Loucy (cell line): ENCODE measurements around the gene BCLAF1.

Source experiments
- H2AFZ ChIP-seq: fragments of 200-600 bp; sonication (generic); 2 replicates; pipeline ENCODE4 v1.6.0; 2016; ENCODE audit warnings: antibody characterized with exemption, mild to moderate bottlenecking, low read length, moderate library complexity
- H3F3A ChIP-seq: fragments of 200-600 bp; 2 replicates; pipeline ENCODE4 v1.6.0; 2016; ENCODE audit warnings: antibody characterized with exemption, low read depth, mild to moderate bottlenecking
- H3K27me3 ChIP-seq: fragments of 200-600 bp; sonication (generic); 2 replicates; pipeline ENCODE4 v1.6.1; 2014; ENCODE audit warnings: low read length, mild to moderate bottlenecking; ENCODE audit not compliant: insufficient read depth, poor library complexity, severe bottlenecking
- H3K36me3 ChIP-seq: fragments of 200-600 bp; sonication (generic); 2 replicates; pipeline ENCODE4 v1.6.1; 2016; ENCODE audit warnings: low read length; ENCODE audit not compliant: insufficient read depth
- H3K4me1 ChIP-seq: fragments of 200-600 bp; sonication (generic); 2 replicates; pipeline ENCODE4 v1.5.1; 2014; ENCODE audit warnings: low read length, mild to moderate bottlenecking; ENCODE audit not compliant: insufficient read depth, poor library complexity, severe bottlenecking
- H3K4me2 ChIP-seq: fragments of 200-600 bp; sonication (generic); 2 replicates; pipeline ENCODE4 v1.6.0; 2014; ENCODE audit warnings: antibody characterized with exemption, low read length, low read depth, mild to moderate bottlenecking; ENCODE audit not compliant: poor library complexity, severe bottlenecking
- H3K4me3 ChIP-seq: fragments of 200-600 bp; sonication (generic); 2 replicates; pipeline ENCODE4 v1.5.1; 2014; ENCODE audit warnings: low read length, mild to moderate bottlenecking, mixed read lengths; ENCODE audit not compliant: poor library complexity, severe bottlenecking
- H3K79me2 ChIP-seq: fragments of 200-600 bp; sonication (generic); 2 replicates; pipeline ENCODE4 v1.6.1; 2014; ENCODE audit warnings: low read length; ENCODE audit not compliant: insufficient read depth
- H3K9ac ChIP-seq: fragments of 200-600 bp; sonication (generic); 2 replicates; pipeline ENCODE4 v1.6.0; 2014; ENCODE audit warnings: mild to moderate bottlenecking, low read depth, low read length, moderate library complexity; ENCODE audit not compliant: poor library complexity, severe bottlenecking
- H3K9me2 ChIP-seq: fragments of 200-600 bp; sonication (generic); replicated peaks from 2 replicates; pipeline ENCODE4 v1.6.1; 2016; ENCODE audit warnings: low read depth, low read length, mixed read lengths
- H3K9me3 ChIP-seq: fragments of 200-600 bp; sonication (generic); 2 replicates; pipeline ENCODE4 v1.6.1; 2014; ENCODE audit warnings: mild to moderate bottlenecking, antibody characterized with exemption, low read length, low read depth; ENCODE audit not compliant: insufficient read depth
- H4K20me1 ChIP-seq: fragments of 200-600 bp; sonication (generic); 2 replicates; pipeline ENCODE4 v1.6.0; 2014; ENCODE audit warnings: antibody characterized with exemption, low read length, mild to moderate bottlenecking; ENCODE audit not compliant: insufficient read depth, poor library complexity, severe bottlenecking
- EZH2phosphoT487 ChIP-seq: fragments of 200-600 bp; IDR thresholded peaks from 2 replicates; pipeline ENCODE4 v1.6.1; 2018; ENCODE audit warnings: antibody characterized with exemption, mild to moderate bottlenecking, moderate library complexity, borderline replicate concordance
- TF ChIP-seq, protein P1 (sequence below): fragments of 200-600 bp; sonication (generic); conservative IDR thresholded peaks from 2 replicates; pipeline ENCODE4 v1.5.1; 2014; ENCODE audit warnings: mild to moderate bottlenecking, antibody characterized with exemption, low read length

BCLAF1 gene

DNA sequence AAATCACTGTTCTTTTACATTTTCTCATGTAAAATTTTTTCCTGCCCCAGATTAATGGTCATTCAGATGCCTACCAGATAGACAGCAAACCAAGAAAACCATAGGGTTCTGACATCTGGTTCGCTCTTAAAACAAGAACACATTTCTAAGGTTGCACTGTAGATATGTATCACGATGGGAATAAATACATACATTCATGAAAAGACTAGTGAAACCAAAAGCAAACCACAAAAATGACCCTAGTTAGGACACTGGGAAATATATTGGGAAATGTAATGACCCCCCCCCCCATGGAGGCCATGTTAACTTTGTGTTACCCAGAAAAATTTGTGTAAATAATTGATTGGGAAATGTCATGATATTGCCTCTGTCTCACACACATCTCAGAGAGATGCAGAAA is 77.0 kb downstream of the BCLAF1 start:
- Histone ChIP-seq H3K9me3 (no peaks in the 10 kb centered on the region), H2AFZ (no peak overlapping the region), H3K4me2 (no peak overlapping the region), H3K4me3 (no peak overlapping the region), H3K9ac (no peak overlapping the region), H3K4me1 (no peaks in the 10 kb centered on the region), H3K9me2 (no peaks in the 10 kb centered on the region), H3K27me3 (no peaks in the 10 kb centered on the region), H3F3A (no peaks in the 10 kb centered on the region), H4K20me1 (no peaks in the 10 kb centered on the region), H3K79me2 (no peaks in the 10 kb centered on the region), H3K36me3 (no peaks in the 10 kb centered on the region)
- TF ChIP-seq EZH2phosphoT487: no peak
- TF ChIP-seq, protein P1, sequence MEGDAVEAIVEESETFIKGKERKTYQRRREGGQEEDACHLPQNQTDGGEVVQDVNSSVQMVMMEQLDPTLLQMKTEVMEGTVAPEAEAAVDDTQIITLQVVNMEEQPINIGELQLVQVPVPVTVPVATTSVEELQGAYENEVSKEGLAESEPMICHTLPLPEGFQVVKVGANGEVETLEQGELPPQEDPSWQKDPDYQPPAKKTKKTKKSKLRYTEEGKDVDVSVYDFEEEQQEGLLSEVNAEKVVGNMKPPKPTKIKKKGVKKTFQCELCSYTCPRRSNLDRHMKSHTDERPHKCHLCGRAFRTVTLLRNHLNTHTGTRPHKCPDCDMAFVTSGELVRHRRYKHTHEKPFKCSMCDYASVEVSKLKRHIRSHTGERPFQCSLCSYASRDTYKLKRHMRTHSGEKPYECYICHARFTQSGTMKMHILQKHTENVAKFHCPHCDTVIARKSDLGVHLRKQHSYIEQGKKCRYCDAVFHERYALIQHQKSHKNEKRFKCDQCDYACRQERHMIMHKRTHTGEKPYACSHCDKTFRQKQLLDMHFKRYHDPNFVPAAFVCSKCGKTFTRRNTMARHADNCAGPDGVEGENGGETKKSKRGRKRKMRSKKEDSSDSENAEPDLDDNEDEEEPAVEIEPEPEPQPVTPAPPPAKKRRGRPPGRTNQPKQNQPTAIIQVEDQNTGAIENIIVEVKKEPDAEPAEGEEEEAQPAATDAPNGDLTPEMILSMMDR: no peak

DNA sequence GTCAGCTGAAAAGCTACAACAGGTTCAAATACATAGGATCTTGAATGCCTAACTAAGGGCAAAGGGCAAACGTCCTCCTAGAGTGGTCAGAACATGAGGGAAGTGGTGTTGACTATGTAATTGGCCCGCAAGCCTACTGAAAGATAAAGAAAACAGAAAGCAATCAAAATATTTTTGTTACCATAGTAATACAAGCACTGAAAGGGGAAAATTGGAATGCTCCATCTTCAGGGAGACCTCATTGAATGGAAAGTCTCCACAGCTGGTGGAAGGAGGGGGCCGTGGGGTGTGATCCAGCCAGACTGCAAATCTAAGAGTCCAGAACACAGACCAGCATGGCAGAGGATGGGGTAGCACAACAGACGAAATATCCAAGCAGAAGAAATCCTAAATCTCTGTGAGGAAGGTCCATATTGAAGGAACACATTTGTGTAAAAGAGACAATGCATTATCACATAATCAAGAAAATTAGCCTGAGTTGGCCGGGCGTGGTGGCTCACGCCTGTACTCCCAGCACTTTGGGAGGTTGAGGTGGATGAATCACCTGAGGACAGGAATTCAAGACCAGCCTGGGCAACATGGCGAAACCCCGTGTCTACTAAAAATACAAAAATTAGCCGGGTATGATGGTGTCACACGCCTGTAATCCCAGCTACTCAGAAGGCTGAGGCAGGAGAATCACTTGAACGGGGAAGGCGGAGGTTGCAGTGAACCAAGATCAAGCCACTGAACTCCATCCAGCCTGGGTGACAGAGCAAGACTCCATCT is 79.1 kb downstream of the BCLAF1 start:
- H3K4me2 ChIP-seq: no peak overlapping the region
- H3F3A ChIP-seq: no peaks in the 10 kb centered on the region
- no peak overlapping the region for H3K4me3 ChIP-seq
- no peak overlapping the region for H2AFZ ChIP-seq
- no peaks in the 10 kb centered on the region for H3K79me2 ChIP-seq
- no peaks in the 10 kb centered on the region for H3K9me3 ChIP-seq
- H3K27me3 ChIP-seq: no peaks in the 10 kb centered on the region
- H4K20me1 ChIP-seq: no peaks in the 10 kb centered on the region
- no peaks in the 10 kb centered on the region for H3K4me1 ChIP-seq
- TF ChIP-seq EZH2phosphoT487: no peak
- TF ChIP-seq, protein P1: no peak
- H3K36me3 ChIP-seq: no peaks in the 10 kb centered on the region
- H3K9ac ChIP-seq: no peak overlapping the region
- no peaks in the 10 kb centered on the region for H3K9me2 ChIP-seq

DNA sequence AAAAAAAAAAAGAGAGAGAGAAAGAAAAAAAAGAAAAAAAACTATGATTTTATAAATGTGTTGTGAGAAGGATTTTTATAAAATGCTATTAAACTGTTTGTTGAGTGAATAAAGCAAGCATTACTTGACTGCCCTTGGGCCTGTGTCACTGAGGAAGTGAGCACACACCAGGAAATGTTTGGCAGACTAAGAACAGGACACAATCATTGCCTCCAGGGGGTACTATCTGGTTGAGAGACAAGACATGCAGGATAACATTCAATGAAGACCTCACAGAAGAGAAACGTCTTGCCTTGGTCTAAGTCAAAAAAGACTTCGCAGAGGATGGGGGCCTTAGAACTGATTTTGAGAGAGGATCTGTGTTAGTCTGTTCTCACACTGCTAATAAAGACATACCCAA is 80.2 kb downstream of the BCLAF1 start:
- H3K9ac ChIP-seq: no peak overlapping the region
- H3K79me2 ChIP-seq: no peaks in the 10 kb centered on the region
- no peaks in the 10 kb centered on the region for H3F3A ChIP-seq
- H3K9me3 ChIP-seq: no peaks in the 10 kb centered on the region
- H3K27me3 ChIP-seq: no peaks in the 10 kb centered on the region
- no peak overlapping the region for H2AFZ ChIP-seq
- no peak overlapping the region for H3K4me3 ChIP-seq
- no peak for TF ChIP-seq EZH2phosphoT487
- TF ChIP-seq, protein P1: no peak
- H3K9me2 ChIP-seq: no peaks in the 10 kb centered on the region
- no peak overlapping the region for H3K4me2 ChIP-seq
- H3K4me1 ChIP-seq: no peaks in the 10 kb centered on the region
- no peaks in the 10 kb centered on the region for H4K20me1 ChIP-seq
- H3K36me3 ChIP-seq: no peaks in the 10 kb centered on the region
